ENCODE measurements around the gene TUSC2. TPM values are rescaled to one million over a fixed set of nuclear protein-coding genes. Genes with fewer than 3 reads are reported as not detected.

TUSC2 gene
- total and polyA plus RNA-seq, 9 of the 15 experiments (the other 6 are each of a cell fraction or from before 2014, with no cell fraction given), result 2.8 to 67.5 (median 25.8) TPM

GRCh38 chr3:50298836-50299637 is 29.0 kb downstream of the TUSC2 start, which contains the start of the genes HYAL3 and NAA80 (continued):
- TF ChIP-seq MCM5 (IDR thresholded peaks at IDR 0.05; ENCODE audit: low read depth) (no peak), CBX5 (IDR thresholded peaks at IDR 0.05; ENCODE audit: borderline replicate concordance, low read depth) (no peak), HNRNPL (IDR thresholded peaks at IDR 0.05; ENCODE audit: low read depth, low read length) (no peak), TSC22D4 (tag; IDR thresholded peaks at IDR 0.05) (no peak), ERF (CRISPR knock-in tag; IDR thresholded peaks at IDR 0.05) (no peak), MCM2 (IDR thresholded peaks at IDR 0.05; ENCODE audit: low read depth) (no peak), ZNF696 (CRISPR knock-in tag; conservative IDR thresholded peaks at IDR 0.05) (no peak), ATF6 (CRISPR knock-in tag; IDR thresholded peaks at IDR 0.05) (no peak), FOXO4 (CRISPR knock-in tag; IDR thresholded peaks at IDR 0.05) (no peak), MGA (IDR thresholded peaks at IDR 0.05) (no peak), DPF2 (IDR thresholded peaks at IDR 0.05) (0 out of 2 replicates have a peak, but pooled peaks have one; percentile 17), DDX20 (tag; IDR thresholded peaks at IDR 0.05; ENCODE audit: low read depth) (no peak)
